ENCODE data around the gene KCNQ5.

Gene KCNQ5

GRCh38 chr6:72755752-72756151 lies 133.9 kb downstream of the KCNQ5 start:
- no peak for DNase-seq

GRCh38 chr6:72757048-72757447 lies 135.2 kb downstream of the KCNQ5 start:
- no peak for DNase-seq

DNA sequence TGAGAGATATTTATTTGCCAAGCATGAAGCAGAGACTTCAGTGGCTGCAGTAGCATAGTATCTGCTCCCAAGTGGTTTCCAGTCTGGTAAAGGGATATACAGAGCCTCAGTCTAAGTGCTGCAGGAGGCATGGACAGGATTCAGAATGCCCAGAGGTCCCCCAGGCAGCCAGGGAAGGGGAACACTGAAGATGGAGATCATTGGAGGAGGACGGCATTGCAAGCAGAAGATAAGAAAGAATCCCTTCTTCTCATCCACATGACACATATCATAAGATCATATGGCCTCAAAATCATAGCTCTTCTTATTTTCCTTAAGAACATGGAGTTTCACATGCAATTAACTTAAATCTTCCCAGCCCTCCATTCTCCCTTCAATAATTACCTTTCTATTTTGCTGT lies 136.1 kb downstream of the KCNQ5 start:
- no peak for DNase-seq

DNA sequence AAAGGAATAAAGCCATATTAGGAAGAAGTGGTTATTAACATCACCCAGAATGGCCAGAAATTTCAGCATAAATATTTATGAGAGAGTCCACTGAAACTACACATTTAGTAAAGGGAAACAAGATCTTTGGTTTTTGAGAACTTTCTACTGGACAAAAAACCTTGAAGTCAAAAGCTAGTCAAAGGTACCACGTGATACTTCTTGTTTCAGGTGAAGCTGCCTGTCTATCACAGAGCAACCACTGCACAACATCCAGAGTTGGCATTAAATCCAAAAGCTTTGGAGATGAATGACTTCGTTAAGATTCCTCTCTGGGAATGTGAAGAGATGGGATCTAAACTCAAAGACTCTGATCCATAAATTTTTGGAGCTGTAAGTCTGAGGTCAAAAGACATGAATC lies 137.0 kb downstream of the KCNQ5 start:
- no peak for DNase-seq

DNA sequence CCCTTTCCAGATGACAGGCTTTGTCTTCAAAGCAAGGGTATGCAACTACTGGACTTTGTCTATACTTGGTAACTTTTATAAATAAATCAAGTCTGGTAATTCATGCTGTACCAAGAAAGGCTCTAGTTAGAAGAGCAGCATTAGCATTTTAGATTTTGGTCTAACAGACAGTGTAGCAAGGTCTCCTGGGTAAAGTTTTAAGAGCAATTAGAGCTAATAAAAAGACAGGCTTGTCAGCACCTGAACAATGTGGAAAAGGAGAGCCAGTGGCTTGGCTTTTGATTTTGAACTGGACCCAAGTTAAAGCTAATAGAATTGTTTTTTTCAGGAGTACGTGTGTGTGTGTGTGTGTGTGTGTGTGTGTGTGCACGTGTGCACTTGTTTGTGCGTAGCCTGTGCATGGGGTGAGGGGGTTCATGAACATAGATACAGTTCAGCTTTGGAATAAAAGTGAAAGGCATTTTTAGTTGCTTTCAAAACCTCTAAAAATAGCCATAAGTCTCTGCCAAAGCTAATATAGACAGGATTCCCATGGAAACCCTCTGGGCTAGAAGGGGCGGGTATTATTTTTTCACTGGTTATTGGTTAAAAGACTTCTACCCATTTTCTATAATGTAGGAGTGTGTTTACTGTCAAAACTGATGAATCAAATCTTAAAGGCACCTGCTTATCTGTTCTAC lies 138.4 kb downstream of the KCNQ5 start:
- peak; percentile 18 for DNase-seq

GRCh38 chr6:72761761-72762160 lies 139.9 kb downstream of the KCNQ5 start:
- no peak for DNase-seq

- DNase-seq: peak; percentile 89
These were observed 147.7 kb downstream of the KCNQ5 start for GRCh38 chr6:72769459-72770125.

- DNase-seq: no peak
These were observed 149.1 kb downstream of the KCNQ5 start for GRCh38 chr6:72770959-72771358.

DNA sequence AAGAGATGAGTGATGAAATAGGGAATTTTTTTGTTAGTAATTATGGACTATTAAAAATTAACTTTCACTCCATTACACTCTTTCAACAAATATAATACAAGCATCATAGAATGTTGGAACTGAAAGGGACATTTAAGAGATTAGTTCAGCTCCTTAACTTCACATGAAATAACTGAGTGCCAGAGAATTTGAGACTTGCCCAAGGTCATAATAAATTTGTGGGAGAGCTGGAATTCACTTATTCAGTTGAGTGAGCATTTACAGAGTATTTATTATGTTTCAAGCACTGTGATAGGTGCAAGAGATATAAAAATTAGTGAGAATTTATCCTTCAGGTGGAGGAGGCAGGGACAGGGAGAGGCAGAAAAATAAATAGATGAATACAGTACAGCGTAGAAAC lies 154.6 kb downstream of the KCNQ5 start:
- no peak for DNase-seq

DNA sequence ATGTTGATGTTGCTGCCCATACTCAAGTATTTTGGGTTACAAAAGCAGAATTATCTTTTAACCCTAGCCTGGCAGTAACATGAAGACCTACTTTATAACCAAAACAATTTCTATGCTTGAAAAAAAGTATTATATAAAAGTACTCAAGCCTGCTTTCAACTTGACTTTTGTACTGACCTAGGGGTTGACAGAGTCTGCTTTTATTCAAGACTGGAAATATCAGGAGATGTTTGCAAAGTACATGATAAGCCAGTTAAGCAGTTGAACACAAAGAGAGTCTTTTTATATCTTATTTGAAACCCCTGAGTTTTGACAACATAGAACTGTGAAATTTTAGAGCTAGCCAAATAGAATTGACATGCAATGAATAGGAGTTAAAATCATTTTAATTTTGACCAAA lies 159.8 kb downstream of the KCNQ5 start:
- no peak for DNase-seq

DNA sequence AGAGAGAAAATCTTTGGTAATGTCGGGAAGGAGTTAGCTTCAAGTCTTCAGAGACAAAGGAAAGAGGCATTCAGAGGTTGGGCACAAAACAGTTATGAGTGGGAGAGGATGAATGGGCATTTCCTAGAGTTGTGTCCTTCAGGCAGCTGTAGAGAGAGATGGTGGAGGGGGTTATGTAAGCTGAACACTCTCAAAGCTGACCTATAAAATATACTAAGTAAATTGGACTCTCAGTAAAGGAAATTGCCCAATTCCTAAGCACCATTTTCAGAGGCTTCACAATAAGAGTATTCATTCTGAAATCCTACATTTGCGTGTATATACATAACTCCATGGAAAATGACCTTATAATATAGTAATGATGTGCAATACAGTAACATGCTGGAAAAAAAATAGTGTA lies 161.2 kb downstream of the KCNQ5 start:
- DNase-seq: peak; percentile 7

DNA sequence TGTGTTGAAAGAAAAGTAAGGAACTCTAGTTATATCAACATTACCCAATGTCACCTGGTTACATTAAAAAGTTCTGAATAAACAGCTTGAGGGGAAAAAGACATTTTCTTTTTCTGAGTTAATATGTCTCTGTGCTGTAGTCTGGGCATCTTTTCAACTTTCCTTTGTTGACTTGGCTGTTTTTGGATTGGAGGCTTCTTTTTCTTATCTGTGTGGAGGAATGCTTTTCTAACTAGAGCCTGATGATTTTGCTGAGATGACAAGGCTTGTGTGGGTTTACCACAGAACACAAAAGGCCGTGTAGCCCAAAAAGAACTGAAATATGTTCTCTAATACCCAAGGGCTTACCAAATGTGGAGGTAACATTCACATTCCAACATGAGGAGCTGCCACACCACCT lies 161.8 kb downstream of the KCNQ5 start:
- peak; percentile 32 for DNase-seq

- DNase-seq: no peak
These were observed 162.2 kb downstream of the KCNQ5 start for GRCh38 chr6:72784071-72784470.

- no peak for DNase-seq
These were observed 162.7 kb downstream of the KCNQ5 start for GRCh38 chr6:72784581-72784980.

- DNase-seq: no peak
These were observed 165.6 kb downstream of the KCNQ5 start for GRCh38 chr6:72787391-72788031.

- DNase-seq: no peak
These were observed 166.3 kb downstream of the KCNQ5 start for GRCh38 chr6:72788188-72788587.

GRCh38 chr6:72789145-72789544 lies 167.3 kb downstream of the KCNQ5 start:
- DNase-seq: peak; percentile 85

DNA sequence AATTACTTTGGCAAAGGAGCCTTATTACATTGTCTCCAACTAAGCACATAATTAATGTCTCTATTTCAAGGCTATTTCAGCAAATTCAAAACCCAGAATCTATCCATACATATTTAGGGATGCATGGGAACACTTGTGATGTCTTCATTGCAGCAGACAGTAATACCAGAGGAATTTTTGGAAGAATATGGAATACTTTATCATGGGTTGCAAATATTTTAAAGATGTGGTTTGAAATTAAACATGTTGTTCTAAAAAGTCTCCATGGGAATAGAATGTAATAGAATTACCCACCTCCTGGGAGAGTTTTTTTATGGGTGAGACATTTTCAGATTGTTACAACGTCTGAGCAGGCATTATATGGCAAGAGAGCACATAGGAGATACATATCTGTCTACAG lies 170.8 kb downstream of the KCNQ5 start:
- DNase-seq: no peak

DNA sequence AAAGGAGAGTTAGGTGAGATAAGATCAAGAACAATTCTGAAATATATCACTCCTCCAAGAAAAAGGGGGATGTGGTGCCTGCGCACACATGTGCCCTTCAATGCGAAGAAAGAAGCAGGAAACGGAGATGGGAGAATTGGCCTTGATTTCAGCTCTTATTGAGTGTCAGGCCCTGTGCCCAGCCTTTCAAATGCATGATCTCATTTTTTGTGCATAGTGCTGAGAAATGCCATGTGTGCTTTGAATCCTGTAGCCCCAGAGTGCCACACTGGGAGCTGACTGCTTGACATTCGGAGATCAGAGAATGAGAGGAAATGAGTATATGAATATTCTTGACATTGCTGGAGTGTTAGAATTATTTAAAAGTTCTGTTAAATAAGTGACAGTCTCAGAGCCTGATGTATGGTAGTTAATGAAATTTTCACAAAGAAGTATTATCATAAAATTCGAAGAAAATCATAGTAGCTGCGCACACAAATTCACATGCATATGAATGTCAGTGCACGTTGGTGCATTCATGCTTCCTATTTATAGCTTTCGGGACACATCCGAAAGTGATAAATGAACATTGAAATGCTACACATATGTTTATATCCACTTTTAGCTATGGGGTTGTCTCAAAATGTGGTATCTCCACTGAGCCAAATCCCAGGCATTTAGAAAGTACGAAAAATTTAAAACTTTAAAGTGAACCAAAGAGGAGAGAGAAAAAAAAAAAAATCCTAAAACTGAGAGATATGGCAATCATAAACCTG lies 172.0 kb downstream of the KCNQ5 start:
- DNase-seq: no peak

DNA sequence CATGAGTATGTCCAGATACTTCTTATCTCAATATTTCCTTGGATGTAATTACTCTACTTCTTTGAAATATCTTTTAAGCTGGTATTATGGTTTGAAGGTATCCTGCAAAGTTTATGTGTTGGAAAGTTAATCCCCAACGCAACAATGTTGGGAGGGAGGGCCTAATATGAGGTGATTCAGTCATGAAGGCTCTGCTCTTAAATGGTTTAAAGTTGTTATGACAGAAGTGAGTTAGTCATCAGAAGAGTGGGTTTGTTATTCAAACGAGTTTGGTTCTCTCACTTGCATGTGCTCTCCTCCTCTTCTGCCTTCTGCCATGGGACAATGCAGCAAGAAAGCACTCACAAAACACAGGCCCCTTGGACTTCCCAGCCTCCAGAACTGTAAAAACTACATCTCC lies 176.3 kb downstream of the KCNQ5 start:
- no peak for DNase-seq

GRCh38 chr6:72809746-72810379 lies 188.0 kb downstream of the KCNQ5 start:
- DNase-seq: no peak

DNA sequence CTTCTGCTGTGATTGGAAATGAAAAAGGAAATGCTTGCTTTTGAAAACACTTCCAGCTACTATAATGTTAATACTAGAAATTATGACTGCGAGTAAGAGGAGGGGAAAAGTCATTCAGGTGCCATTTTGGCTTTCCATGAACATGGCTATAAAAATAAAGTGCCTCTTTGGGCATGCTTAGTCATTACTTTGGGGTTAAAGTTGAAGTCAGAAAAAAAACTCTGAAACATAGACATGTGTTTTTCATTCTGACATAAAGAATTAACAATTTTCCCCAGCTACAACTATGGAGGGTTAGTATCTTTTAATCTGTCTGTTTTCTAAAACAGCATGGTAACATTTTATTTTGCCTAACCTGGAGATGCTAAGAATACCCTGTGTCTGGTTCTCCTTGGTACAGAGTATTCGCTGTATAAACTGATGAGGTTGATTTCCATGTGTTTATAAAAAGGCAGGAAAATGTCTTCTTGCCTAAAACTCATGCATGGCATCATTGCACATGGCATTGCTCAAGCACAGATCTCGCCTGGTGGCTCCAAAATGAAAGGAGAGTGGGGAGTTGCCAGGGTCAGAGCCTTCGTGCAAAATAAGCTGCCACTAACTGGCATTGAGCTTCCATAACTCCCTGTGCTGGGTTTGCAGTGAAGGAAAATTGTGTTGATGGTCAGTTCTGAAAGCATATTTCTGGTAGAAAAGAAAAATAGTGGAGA lies 188.9 kb downstream of the KCNQ5 start:
- no peak for DNase-seq

Data from RPMI8226 (cell line).